Heart left ventricle (tissue), 13 donors: ENCODE results near the gene SMAD3.

Experiments
- CTCF ChIP-seq, 12 donors: fragments of 200-600 bp; sonication (generic) in 4 of 12; IDR thresholded peaks; one replicate each; pipeline versions ENCODE4 v1.5.0 to v1.8.0; 2018 to 2022; ENCODE audit warnings: antibody characterized with exemption in 12 of 12, mild to moderate bottlenecking in 5 of 12
- POLR2A ChIP-seq, 2 donors: fragments of 450-650 bp; IDR thresholded peaks; one replicate each; pipeline ENCODE4 v1.6.1; 2017; ENCODE audit warnings: antibody characterized with exemption in 2 of 2, mild to moderate bottlenecking in 2 of 2, moderate library complexity in 2 of 2
- donor health status: ischemic (EF 13 %, LVEDD 7.1; RV severe dilation, severe dysfunction).
- donor health status: DM: no; HTN: yes; CAD: no.
- donor health status: DM: no; HTN: no; CAD: no.
- donor health status: ischemic (EF 25% LVEDD 6.9; RV normal size, moderate dysfunction).
- donor health status: ischemic (EF 25% LVEDD 5.7; RV mildly dilated, moderate dysfunction).
- donor health status: ischemic (EF 35%, LVEDD 5.7; RV mildly dilated, moderate dysfunction).
- donor health status: nonischemic (EF 11% LVEDD 7.7; RV severe dilation, severe dysfunction).
- donor health status: DM: yes; HTN: yes; CAD: no.
- donor health status: PGD.
- donor health status: ischemic (EF 29% LVEDD 5.4; RV normal size, mild dysfunction).
- donor health status: nonischemic (EF 23%, LVEDD 6.1; RV moderate dilation, normal function).

- TF ChIP-seq CTCF (IDR thresholded peaks at IDR 0.05) (no peak), POLR2A (IDR thresholded peaks at IDR 0.05) (no peak)
Observed at GRCh38 chr15:67100124-67100791, 34.9 kb downstream of the SMAD3 start.
